H1 (cell line): ENCODE measurements around the gene SCMH1.

Experiments used
- CBX8 ChIP-seq: fragments of 300-800, 300-1000 bp; sonication (generic); IDR thresholded peaks from 2 replicates; pipeline ENCODE4 v1.7.1; 2016; ENCODE audit warnings: low read depth, low read length, borderline replicate concordance
- CTCF ChIP-seq, 3 experiments: IDR thresholded peaks; 1 replicate in 2 of 3; 2 replicates in 1 of 3; pipeline versions ENCODE4 v1.5.1 to v1.6.1; 2011; ENCODE audit warnings: low read length in 3 of 3, mild to moderate bottlenecking in 3 of 3, inconsistent platforms in 2 of 3, low read depth in 1 of 3, moderate library complexity in 1 of 3; ENCODE audit not compliant: insufficient read depth in 1 of 3; ENCODE audit errors: control extremely low read depth in 1 of 3

GRCh38 chr1:41033272-41033671, 208.8 kb downstream of the SCMH1 start:
- no peak for TF ChIP-seq CTCF (IDR thresholded peaks at IDR 0.05; ENCODE audit: control extremely low read depth in 1 of 3, insufficient read depth in 1 of 3, low read depth in 1 of 3, low read length in 3 of 3)
- no peak for TF ChIP-seq CBX8
